GM19467 (cell line): ENCODE measurements around the gene CALD1.
"Not testable (repeated sequence)": the region's sequence is repeated elsewhere in the genome, so short reads cannot be mapped to it uniquely, and the experiment has no call there.

Experiments
- ATAC-seq: cut with Tn5 transposase; IDR thresholded peaks from one replicate; pipeline ENCODE4 v1.9.1; 2021; ENCODE audit warnings: mild to moderate bottlenecking, moderate library complexity; ENCODE audit not compliant: unreplicated experiment

Gene CALD1

GRCh38 chr7:134945691-134946090 is 166.3 kb downstream of the CALD1 start:
- ATAC-seq: no peak

- no peak for ATAC-seq
These were observed 166.8 kb downstream of the CALD1 start for GRCh38 chr7:134946260-134946659.

DNA sequence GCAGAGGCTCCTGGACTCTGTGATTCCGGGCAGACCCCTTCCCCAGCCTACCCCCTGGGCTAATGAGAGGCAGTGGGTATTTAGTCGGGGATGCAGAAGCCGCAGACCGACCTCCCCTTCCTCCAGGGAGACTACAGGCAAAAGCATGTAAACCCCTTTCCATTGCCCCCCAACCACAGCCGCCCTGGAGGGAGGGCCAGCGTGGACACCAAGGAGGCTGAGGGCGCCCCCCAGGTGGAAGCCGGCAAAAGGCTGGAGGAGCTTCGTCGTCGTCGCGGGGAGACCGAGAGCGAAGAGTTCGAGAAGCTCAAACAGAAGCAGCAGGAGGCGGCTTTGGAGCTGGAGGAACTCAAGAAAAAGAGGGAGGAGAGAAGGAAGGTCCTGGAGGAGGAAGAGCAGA is 167.9 kb downstream of the CALD1 start:
- ATAC-seq: no peak

GRCh38 chr7:134947831-134948230 is 168.4 kb downstream of the CALD1 start:
- no peak for ATAC-seq

DNA sequence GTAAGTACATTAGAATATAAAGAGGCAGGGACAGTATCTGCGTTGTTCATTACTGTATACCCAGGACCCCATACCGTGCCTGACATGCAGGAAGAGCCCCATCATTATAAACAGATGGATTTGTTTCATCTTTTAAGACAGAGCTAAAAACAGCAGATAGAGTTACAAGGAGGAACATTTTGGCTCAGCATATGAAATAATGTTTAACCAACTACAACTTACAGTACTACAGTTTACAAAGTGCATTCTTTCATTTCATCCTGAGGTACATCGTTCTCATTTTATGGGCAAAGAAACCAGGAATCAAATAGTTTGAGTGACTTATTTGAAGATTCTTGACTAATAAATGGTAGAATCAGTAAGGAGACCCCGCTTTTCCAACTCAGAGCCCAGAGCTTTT is 168.8 kb downstream of the CALD1 start:
- no peak for ATAC-seq

DNA sequence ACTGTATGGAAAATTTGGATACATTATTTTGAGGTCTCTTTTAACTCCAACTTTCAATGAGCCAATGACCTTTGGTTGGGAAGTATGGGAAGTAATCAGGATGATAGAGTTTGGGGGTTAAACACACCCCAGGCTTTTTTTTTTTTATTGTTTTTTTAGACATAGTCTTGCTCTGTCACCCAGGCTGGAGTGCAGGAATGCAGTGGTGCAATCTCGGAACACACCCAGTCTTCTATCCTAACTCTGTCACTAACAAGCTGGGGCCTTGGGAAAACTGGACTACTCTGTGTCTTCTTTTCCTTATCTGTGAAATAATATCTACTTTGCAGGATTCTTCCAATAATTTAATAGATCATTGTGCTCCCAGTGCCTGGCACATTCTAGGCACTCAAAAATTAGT is 169.3 kb downstream of the CALD1 start:
- ATAC-seq: no peak

DNA sequence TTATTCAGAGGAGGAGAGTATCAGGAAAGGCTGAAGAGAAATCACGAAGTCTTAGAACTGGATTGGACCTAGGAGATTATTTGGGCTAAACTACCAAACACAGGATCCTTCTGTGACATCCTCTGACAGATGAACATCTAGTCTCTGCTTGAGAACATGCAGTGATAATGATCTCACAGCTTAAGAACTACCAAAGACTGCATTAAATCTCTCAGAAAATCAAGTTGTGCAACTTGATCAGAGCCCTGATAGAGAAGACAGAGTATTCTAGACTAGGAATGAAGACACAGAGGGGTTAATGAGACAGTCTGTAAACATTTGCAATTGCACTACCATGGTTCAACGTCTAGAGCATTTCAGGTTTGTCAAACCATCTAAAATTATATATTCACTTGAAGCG is 169.7 kb downstream of the CALD1 start:
- ATAC-seq: no peak

GRCh38 chr7:134954197-134955082 is 175.0 kb downstream of the CALD1 start:
- ATAC-seq: no peak

- ATAC-seq: no peak
These were observed 177.6 kb downstream of the CALD1 start for GRCh38 chr7:134957005-134957404.

DNA sequence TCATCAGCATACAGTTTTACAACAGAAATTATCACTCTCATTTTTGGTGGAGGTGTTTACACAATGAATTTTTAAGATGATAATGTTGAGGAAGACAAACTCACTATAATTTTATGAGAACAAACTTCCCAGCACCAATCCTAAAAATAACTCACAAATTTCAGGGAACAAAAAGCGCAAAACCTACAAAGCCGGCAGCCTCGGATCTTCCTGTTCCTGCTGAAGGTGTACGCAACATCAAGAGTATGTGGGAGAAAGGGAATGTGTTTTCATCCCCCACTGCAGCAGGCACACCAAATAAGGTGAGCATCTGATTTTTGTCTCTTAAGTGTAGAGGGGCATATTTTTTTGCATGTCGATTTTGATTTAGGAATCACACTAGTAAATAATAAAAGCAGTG is 180.4 kb downstream of the CALD1 start:
- no peak for ATAC-seq

DNA sequence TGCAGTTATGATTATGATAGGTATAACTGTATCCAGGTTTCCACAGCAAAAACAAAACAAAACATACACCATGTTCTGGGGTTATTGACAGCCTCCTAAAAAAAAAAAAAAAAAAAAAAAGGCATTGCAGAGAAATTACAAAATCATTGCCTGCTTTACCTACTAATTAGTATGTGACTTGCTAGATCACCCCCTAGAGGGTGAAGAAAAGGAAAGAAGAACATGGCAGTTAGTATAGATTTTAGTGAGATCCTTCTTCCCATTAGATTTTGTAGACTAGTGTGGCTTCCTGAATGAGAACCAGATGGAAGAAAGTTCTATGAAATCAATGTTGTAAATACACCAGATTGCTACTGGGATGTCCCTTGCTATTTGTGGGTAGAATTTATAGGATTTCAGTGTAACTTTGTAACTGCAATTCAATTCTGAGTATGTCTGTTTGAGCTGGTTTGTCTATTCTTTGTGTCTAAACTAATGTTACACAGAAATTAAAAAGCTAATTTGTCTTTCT is 182.9 kb downstream of the CALD1 start:
- no peak for ATAC-seq

- ATAC-seq: no peak
These were observed 183.6 kb downstream of the CALD1 start for GRCh38 chr7:134963036-134963435.

GRCh38 chr7:134966691-134967090 is 187.3 kb downstream of the CALD1 start:
- ATAC-seq: no peak

DNA sequence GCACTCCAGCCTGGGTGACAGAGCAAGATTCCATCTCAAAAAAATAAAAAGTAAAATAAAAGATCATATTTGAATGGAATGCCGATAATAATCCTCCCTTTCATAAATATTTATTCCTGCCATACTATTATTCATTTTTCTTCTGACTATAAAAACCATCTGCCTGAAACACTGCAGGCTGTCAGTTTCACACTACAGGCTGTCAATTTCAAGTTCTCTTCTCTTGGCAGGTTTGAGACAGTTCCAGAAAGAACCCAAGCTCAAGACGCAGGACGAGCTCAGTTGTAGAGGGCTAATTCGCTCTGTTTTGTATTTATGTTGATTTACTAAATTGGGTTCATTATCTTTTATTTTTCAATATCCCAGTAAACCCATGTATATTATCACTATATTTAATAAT is 188.7 kb downstream of the CALD1 start:
- ATAC-seq: no peak

DNA sequence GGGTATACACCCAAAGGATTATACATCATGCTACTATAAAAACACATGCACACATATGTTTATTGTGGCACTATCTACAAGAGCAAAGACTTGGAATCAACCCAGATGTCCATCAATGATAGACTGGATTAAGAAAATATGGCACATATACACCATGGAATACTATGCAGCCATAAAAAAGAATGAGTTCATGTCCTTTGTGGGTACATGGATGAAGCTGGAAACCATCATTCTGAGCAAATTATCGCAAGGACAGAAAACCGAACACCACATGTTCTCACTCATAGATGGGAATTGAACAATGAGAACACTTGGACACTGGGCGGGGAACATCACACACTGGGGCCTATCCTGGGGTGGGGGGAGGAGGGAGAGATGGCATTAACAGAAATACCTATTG is 202.2 kb downstream of the CALD1 start:
- ATAC-seq: not testable (repeated sequence)

DNA sequence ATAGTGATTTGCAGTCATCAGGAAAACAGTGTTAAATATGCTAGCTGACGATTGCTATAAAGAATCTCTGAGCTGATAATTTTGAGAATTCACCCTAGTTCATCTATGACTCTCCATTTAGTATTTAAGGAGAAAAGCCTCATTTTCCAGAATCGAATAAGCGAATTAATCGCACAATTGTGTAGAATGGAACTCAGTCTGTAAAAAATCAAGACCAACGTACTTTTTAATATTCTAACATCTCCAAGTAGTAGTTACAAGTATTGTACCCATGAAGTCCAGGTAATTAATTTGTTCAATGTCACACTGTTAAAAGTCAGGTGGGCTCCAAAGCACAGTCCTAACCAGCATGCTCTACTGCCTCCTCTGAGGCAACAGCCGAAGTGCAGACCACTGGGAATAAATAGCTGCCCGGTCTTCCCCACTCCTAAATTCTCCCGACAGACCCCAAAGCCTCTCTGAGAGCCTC is 206.5 kb downstream of the CALD1 start:
- peak; percentile 44 for ATAC-seq

DNA sequence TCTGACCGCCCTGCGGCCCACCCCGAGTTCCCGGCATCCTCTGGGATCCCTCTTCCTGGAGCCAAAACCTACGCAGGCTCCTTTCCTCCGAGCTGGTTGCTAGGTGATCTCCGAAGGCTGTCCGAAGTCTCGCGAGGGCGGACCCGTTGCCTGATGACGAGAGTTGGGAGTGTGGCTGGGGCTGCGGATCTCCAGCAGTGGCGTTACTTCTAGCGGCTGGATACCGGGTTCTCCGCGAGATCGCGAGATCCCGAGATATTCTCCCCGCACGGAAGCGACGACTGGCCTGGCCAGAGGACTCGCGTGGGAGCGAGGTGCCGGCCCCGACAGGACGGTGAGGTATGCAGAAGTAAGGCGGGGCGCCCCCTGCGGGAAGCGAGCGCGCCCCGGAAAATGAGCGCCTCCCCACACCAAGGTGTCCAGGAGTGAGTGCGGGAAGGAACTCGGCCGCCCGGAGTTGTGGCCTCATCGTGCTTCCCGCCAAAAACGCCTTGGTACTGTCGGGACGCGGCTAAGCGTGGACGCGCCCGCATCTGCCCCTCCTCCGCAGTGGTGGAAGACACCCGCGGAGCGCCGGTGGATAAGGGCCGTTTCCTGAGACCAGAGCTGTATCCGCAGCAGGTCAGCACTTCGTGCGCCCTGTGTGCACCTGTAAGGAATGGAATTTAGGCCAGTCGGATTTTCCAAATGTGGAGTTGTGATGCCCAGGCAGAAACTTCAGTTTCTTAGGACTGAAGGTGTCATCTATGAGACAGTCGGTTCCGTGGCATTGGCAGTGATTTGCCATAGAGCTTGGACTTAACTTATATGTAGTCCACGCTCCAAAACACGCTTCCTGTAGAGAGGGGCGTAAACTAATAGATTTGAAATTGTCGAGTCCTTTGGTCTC is 207.2 kb downstream of the CALD1 start, which contains the start of gene AGBL3:
Gene AGBL3 (plus strand): TSS at position 146 of the 889 bp plus-strand sequence. CDS start 1,426 bp downstream, outside the sequence.
- ATAC-seq: peak; percentile 88

DNA sequence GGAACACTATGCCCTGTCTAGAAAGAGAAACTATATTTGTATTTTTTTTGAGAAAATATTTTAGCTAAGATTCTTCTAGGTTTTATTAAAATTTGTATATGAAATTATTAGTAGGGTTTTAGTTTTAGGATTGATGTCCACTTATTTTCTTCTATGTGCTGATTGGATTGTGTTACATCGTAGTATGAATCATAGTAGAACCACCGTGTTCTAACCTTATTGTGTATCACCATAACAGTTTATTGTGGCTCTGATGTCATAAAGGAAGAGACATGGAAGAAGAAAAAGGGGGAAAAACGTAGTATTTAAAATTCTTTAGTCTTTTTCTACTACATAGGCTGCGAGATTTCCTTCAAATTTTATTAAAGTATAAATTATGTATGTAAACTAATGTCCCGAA is 208.7 kb downstream of the CALD1 start:
- ATAC-seq: no peak

GRCh38 chr7:134991469-134992339 is 212.3 kb downstream of the CALD1 start:
- no peak for ATAC-seq

DNA sequence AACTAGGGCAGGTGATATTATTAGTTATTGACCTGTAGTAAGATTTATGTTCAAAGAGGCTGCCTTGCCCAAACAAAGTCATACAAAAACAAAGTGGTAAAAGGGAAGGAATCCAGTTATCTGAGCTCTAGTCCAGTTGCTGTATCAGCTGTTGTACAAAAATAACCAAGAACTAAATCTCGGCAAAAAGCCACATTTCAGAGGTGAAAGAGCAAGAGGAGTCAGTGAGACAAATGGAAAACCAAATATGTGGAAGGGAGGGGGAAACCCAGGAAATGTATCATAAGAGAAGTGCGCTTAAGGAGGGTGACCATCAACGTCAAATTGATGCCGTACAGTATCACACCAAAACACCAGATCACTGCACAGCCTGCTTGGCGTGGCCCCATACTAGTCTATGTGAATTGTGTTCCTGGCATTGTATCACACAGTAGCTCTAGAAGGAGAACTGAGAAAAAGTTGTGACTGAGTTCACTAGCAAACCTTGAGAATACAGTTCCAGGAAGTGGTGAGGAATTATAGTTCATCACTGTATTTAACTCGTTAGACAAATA is 213.3 kb downstream of the CALD1 start:
- peak; percentile 57 for ATAC-seq
